ENCODE results near the gene SLC7A1. TPM values are rescaled to one million over a fixed set of nuclear protein-coding genes. Genes with fewer than 3 reads are reported as not detected.

The SLC7A1 gene
- total and polyA plus RNA-seq, 2 of the 4 experiments (the other 2 are of a cell fraction): 9.7 to 22.3 TPM

DNA sequence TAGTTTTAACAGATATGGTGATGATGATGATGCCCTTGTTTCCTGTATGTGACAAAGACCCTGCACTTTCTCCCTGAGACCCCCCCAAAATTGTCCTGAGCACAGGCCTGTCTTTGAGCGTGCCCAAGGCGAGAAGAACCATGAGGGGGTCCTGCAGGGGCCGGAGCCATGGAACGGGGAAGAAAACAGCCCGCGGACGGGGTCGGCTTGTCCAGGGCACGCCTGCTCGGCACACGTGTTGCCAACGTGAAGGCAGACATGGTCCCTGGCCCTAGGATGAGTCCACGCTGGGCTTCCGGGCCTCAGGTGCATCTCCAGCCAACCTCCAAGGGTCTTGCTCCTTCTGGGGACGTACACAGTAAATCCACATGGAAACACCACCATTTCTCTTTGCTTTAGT is 90.8 kb downstream of the SLC7A1 start:
- Histone ChIP-seq H3K27me3 (ENCODE audit: control insufficient read depth, insufficient read depth, low read length) (peaks cover 10% of the 10 kb centered on the region; the same call in 1 of the 2 replicates), H3K56ac (ENCODE audit: extremely low read depth, insufficient read depth, low read length) (no peak overlapping the region), H2AK9ac (replicated peaks; ENCODE audit: low read depth, low read length, poor library complexity) (no peak overlapping the region), H3K9ac (ENCODE audit: low read depth, low read length) (no peak overlapping the region), H2AK5ac (ENCODE audit: low read depth, low read length) (no peak overlapping the region), H3K18ac (ENCODE audit: low read depth, low read length) (no peak overlapping the region), H2AFZ (replicated peaks; ENCODE audit: low read length, poor library complexity) (no peak overlapping the region), H3K4ac (ENCODE audit: low read depth, low read length) (no peak overlapping the region), H3K9me3 (ENCODE audit: control insufficient read depth, insufficient read depth, low read length) (no peaks in the 10 kb centered on the region), H3K4me2 (ENCODE audit: low read depth, low read length) (no peak overlapping the region), H3K79me1 (ENCODE audit: low read depth in 1 of 2, low read length in 2 of 2) (no peaks in the 10 kb centered on the region), H2BK120ac (ENCODE audit: low read depth, low read length) (no peak overlapping the region), H3K4me3 (ENCODE audit: insufficient read depth, low read depth, low read length) (no peak overlapping the region), H3K4me1 (ENCODE audit: control insufficient read depth, insufficient read depth, low read length) (no peaks in the 10 kb centered on the region; the same call in 1 of the 2 replicates), H4K20me1 (ENCODE audit: insufficient read depth, low read length) (peaks cover 12% of the 10 kb centered on the region), H3K9me1 (ENCODE audit: insufficient read depth, low read length) (no peaks in the 10 kb centered on the region), H3K23ac (ENCODE audit: low read depth, low read length) (no peak overlapping the region), H3K14ac (replicated peaks; ENCODE audit: low read depth, low read length) (no peak overlapping the region), H3K36me3 (ENCODE audit: control insufficient read depth, insufficient read depth, low read length) (no peaks in the 10 kb centered on the region), H2BK5ac (ENCODE audit: low read depth, low read length, poor library complexity, severe bottlenecking) (no peak overlapping the region), H4K8ac (ENCODE audit: low read depth in 2 of 2, low read length in 2 of 2) (no peak overlapping the region), H4K91ac (ENCODE audit: insufficient read depth, low read depth, low read length) (no peak overlapping the region), H3K27ac (ENCODE audit: insufficient read depth, low read length) (no peak overlapping the region), H2BK20ac (ENCODE audit: low read depth, low read length) (no peak overlapping the region), H4K5ac (ENCODE audit: low read depth, low read length) (no peak overlapping the region), H2BK15ac (ENCODE audit: low read depth, low read length) (no peak overlapping the region)
- ChIA-PET POLR2A (ENCODE audit: unreplicated experiment) (no interaction called here), CTCF (interaction anchor here (0.6 kb wide), 1 partner anchor 270 kb away, joined by 6 read pairs; no protein-coding TSS in a partner anchor)
- no peak for ATAC-seq (ENCODE audit: low read depth)
- dilution Hi-C loops (cut with HindIII; ENCODE audit: low sequenced_read_pairs, unreplicated experiment) (no loop called here), intact Hi-C loops (cut with micrococcal nuclease) (loop anchor here (5.0 kb wide), 1 partner anchor 418 kb away; no protein-coding TSS in a partner anchor), in situ Hi-C loops (cut with MboI; ENCODE audit: low sequenced_read_pairs) (loop anchor here (5.0 kb wide), 1 partner anchor 208 kb away; no protein-coding TSS in a partner anchor)
- TF ChIP-seq CHD1 (IDR thresholded peaks at IDR 0.05; ENCODE audit: low read depth, low read length) (no peak), MXI1 (IDR thresholded peaks at IDR 0.05; ENCODE audit: borderline replicate concordance, low read depth, low read length) (no peak)
- DNase-seq: no peak
- 99% methylated on average over 12 of the region's 15 CpGs; no CpG with 5 or more reads in 1 of the 2 experiments for WGBS, 2 experiments (ENCODE audit: extremely low coverage in 2 of 2, insufficient read length in 1 of 2)
- BruUV-seq (replicated peaks): no TSS peak
